Activated CD4-positive, CD25-positive, alpha-beta regulatory T cell (primary cell): ENCODE data around the gene TRIM24.
"Not testable (repeated sequence)": the region's sequence is repeated elsewhere in the genome, so short reads cannot be mapped to it uniquely, and the experiment has no call there.

ENCODE experiments used
- DNase-seq, 4 experiments: peaks; one replicate each; lab custom pipeline; 2025; lab: John Stamatoyannopoulos, UW

TRIM24 gene

GRCh38 chr7:138460176-138460648 is at the start of gene TRIM24:
Gene TRIM24, plus strand, starts transcription at chr7:138460259. Its CDS starts 290 bp downstream, at chr7:138460549.
- no peak for DNase-seq

GRCh38 chr7:138412077-138412476 is 48.0 kb upstream of the TRIM24 start:
- DNase-seq = not testable (repeated sequence)

GRCh38 chr7:138412921-138413320 is 47.1 kb upstream of the TRIM24 start:
- DNase-seq = not testable (repeated sequence)

GRCh38 chr7:138417078-138417700 is 42.9 kb upstream of the TRIM24 start:
- no peak for DNase-seq

- no peak for DNase-seq
These were observed 42.3 kb upstream of the TRIM24 start for GRCh38 chr7:138417764-138418163.

- DNase-seq = not testable (repeated sequence)
These were observed 41.7 kb upstream of the TRIM24 start for GRCh38 chr7:138418403-138418802.

GRCh38 chr7:138425026-138425425 is 35.0 kb upstream of the TRIM24 start:
- DNase-seq = no peak

- no peak for DNase-seq
These were observed 30.3 kb upstream of the TRIM24 start for GRCh38 chr7:138429577-138430250.

- no peak for DNase-seq
These were observed 28.5 kb upstream of the TRIM24 start for GRCh38 chr7:138431517-138431916.

- DNase-seq = no peak
These were observed 26.2 kb upstream of the TRIM24 start for GRCh38 chr7:138433583-138434443.

- DNase-seq = no peak
These were observed 25.5 kb upstream of the TRIM24 start for GRCh38 chr7:138434597-138435019.

GRCh38 chr7:138435231-138435919 is 24.7 kb upstream of the TRIM24 start:
- no peak for DNase-seq

GRCh38 chr7:138436388-138436787 is 23.7 kb upstream of the TRIM24 start:
- no peak for DNase-seq

- DNase-seq = no peak
These were observed 19.6 kb upstream of the TRIM24 start for GRCh38 chr7:138440460-138440859.

- DNase-seq = no peak
These were observed 17.2 kb upstream of the TRIM24 start for GRCh38 chr7:138442822-138443221.

GRCh38 chr7:138449580-138449979 is 10.5 kb upstream of the TRIM24 start:
- DNase-seq = peak; percentile 2 to 16 (median 4)

- no peak for DNase-seq
These were observed 4.5 kb upstream of the TRIM24 start for GRCh38 chr7:138455609-138456008.

- DNase-seq = no peak
These were observed 3.8 kb upstream of the TRIM24 start for GRCh38 chr7:138456220-138456619.

- no peak for DNase-seq
These were observed 1.3 kb upstream of the TRIM24 start for GRCh38 chr7:138458576-138459412.

- DNase-seq = peak; percentile 95 to 97 (median 96)
These were observed 465 bp upstream of the TRIM24 start for GRCh38 chr7:138459413-138460175.
